Measurements from ENCODE around the gene RCAN1. TPM values are rescaled to one million over a fixed set of nuclear protein-coding genes. Genes with fewer than 3 reads are reported as not detected.

RCAN1 gene
- total RNA-seq, 5 donors from 2014 or later (not counting 1 experiment from before 2014, with no cell fraction given) = 5.2 to 8.2 (median 5.8) TPM

DNA sequence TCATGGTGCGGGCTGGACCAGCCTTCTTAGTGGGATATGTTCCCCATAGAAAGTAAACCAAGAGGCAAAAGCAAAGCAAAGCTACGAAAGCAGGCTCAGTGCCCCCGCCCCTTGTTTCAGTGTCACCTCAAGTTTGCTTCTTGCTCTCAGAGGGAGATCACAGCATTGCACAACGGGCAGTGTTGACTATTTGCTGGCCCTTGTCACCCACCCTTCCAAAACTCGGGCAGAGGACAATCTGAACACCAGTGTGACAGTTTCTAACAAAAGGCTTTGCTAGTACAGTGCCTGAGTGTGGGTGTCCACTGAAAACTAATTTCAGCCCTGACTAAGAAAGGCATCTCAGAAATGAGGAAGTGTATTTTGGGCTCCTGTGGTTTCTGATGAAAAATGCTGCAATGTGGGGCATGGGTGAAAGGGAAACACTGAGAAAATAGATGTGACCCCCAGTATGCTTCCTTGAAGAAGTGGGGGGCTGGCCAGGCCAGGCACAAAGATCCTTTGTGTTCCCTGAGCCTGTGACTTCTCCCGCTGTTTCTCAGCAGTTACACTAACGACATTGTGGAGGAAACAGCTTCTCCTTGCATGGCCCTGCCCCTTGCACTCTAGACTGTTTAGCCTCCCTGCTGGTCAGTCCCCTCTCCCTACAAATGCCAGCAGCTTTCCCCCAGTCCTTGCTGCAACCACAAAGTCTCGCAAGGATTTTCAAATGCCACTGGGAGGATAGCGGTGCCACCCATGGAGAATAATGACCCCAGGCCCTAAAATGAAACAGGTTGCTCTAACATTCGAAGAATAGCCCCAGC lies 69.6 kb downstream of the RCAN1 start:
- Mint-ChIP-seq H3K36me3 (peaks cover 20% of the 10 kb centered on the region), H3K27ac (no peak overlapping the region), H3K4me1 (peaks cover 4 to 6% (median 4%) of the 10 kb centered on the region in 3 donors), H3K27me3 (no peaks in the 10 kb centered on the region), H3K4me3 (no peak overlapping the region), H3K9me3 (peaks cover 0 to 4% (median 4%) of the 10 kb centered on the region in 3 donors)
- Histone ChIP-seq H3K36me3 (ENCODE audit: control insufficient read depth in 2 of 2, extremely low read depth in 1 of 2, insufficient read depth in 1 of 2, low read length in 1 of 2) (no peaks in the 10 kb centered on the region), H3K27me3 (replicated peaks in 1 of 2; ENCODE audit: control insufficient read depth in 2 of 2, extremely low read depth in 1 of 2, insufficient read depth in 2 of 2, low read length in 1 of 2) (no peaks in the 10 kb centered on the region), H3K9me3 (no peaks in the 10 kb centered on the region), H3K4me3 (ENCODE audit: control insufficient read depth in 1 of 2, extremely low read depth in 1 of 2, low read length in 1 of 2) (no peak overlapping the region), H3K27ac (ENCODE audit: low read length) (no peak overlapping the region), H3K4me1 (ENCODE audit: control insufficient read depth in 1 of 2, extremely low read depth in 1 of 2, insufficient read depth in 2 of 2, low read length in 2 of 2) (no peaks in the 10 kb centered on the region)
- ATAC-seq (replicated peaks in 1 of 4) (no peak), DNase-seq (peak in 1 of 35 experiments; percentile 5)
- ChIA-PET POLR2A (no interaction called here), CTCF (no interaction called here)
- WGBS (ENCODE audit: insufficient coverage) = 83% methylated on average over 6 of the region's 10 CpGs

DNA sequence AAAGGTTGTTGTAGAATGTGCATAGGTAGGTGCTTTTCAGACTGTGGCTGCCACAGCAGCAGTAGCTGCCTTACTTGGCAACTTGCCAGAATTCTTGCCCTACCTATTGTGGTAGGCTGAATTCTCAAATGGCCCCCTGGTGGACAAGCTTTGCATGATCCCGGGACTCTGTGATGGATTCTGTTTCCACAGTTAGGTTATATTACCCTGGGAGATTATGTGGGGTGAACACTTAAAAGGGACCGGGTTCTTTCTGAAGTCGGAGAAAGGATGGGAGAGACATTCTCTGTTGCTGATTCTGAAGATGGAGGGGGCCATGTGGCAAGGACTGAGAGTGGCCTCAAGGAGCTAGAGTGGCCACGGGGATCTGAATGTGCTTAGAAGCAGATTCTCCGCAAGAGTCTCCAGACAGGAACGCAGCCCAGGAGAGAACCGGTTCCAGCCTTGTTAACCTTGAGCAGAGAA lies 70.8 kb downstream of the RCAN1 start:
- H3K4me1 Mint-ChIP-seq = peaks cover 4 to 6% (median 4%) of the 10 kb centered on the region in 3 donors
- no peak overlapping the region for H3K27ac Mint-ChIP-seq
- Histone ChIP-seq H3K36me3 (ENCODE audit: control insufficient read depth in 2 of 2, extremely low read depth in 1 of 2, insufficient read depth in 1 of 2, low read length in 1 of 2) (no peaks in the 10 kb centered on the region), H3K4me3 (ENCODE audit: control insufficient read depth in 1 of 2, extremely low read depth in 1 of 2, low read length in 1 of 2) (no peak overlapping the region), H3K27me3 (replicated peaks in 1 of 2; ENCODE audit: control insufficient read depth in 2 of 2, extremely low read depth in 1 of 2, insufficient read depth in 2 of 2, low read length in 1 of 2) (no peaks in the 10 kb centered on the region), H3K27ac (ENCODE audit: low read length) (no peak overlapping the region), H3K9me3 (no peaks in the 10 kb centered on the region), H3K4me1 (ENCODE audit: control insufficient read depth in 1 of 2, extremely low read depth in 1 of 2, insufficient read depth in 2 of 2, low read length in 2 of 2) (no peaks in the 10 kb centered on the region)
- ATAC-seq (replicated peaks in 1 of 4) (no peak), DNase-seq (peak in 24 of 35 experiments; percentile 2 to 64 (median 18))
- POLR2A ChIA-PET = interaction anchor here in 1 of 2 donors (0.5 kb wide), 1 partner anchor 1396 kb away, joined by 5 read pairs; no protein-coding TSS in a partner anchor
- H3K4me3 Mint-ChIP-seq = no peak overlapping the region
- peaks cover 0 to 4% (median 4%) of the 10 kb centered on the region in 3 donors for H3K9me3 Mint-ChIP-seq
- CTCF ChIA-PET = no interaction called here
- 90% methylated on average over 7 of the region's 7 CpGs for WGBS (ENCODE audit: insufficient coverage)
- H3K36me3 Mint-ChIP-seq = peaks cover 16% of the 10 kb centered on the region
- no peaks in the 10 kb centered on the region for H3K27me3 Mint-ChIP-seq

DNA sequence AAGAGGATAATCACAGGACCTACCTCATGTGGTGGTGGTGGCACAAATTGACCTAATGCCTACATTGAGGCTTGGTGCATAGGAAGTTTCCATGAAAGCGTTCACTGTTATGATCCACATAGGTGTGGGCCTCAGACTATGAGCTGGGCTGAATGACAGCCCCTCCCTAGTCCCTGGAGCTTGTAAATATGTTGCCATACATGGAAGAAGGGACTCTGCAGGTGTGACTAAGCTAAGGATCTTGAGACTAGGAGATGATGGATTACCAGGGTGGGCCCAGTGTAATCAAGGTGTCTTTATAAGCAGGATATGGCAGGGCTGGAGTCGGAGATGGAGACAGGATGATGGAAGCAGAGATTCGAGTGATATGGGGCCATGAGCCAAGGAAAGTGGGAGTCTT lies 71.9 kb downstream of the RCAN1 start:
- Histone ChIP-seq H3K4me1 (ENCODE audit: control insufficient read depth in 1 of 2, extremely low read depth in 1 of 2, insufficient read depth in 2 of 2, low read length in 2 of 2) (no peaks in the 10 kb centered on the region), H3K27me3 (replicated peaks in 1 of 2; ENCODE audit: control insufficient read depth in 2 of 2, extremely low read depth in 1 of 2, insufficient read depth in 2 of 2, low read length in 1 of 2) (no peaks in the 10 kb centered on the region), H3K27ac (ENCODE audit: low read length) (no peak overlapping the region), H3K36me3 (ENCODE audit: control insufficient read depth in 2 of 2, extremely low read depth in 1 of 2, insufficient read depth in 1 of 2, low read length in 1 of 2) (no peaks in the 10 kb centered on the region), H3K4me3 (ENCODE audit: control insufficient read depth in 1 of 2, extremely low read depth in 1 of 2, low read length in 1 of 2) (no peak overlapping the region), H3K9me3 (no peaks in the 10 kb centered on the region)
- Mint-ChIP-seq H3K4me1 (peaks cover 4 to 6% (median 4%) of the 10 kb centered on the region in 3 donors), H3K27ac (no peak overlapping the region), H3K9me3 (peaks cover 0 to 4% (median 4%) of the 10 kb centered on the region in 3 donors), H3K36me3 (peaks cover 12% of the 10 kb centered on the region), H3K4me3 (no peak overlapping the region), H3K27me3 (no peaks in the 10 kb centered on the region)
- WGBS (ENCODE audit: insufficient coverage) = 97% methylated on average over 3 of the region's 3 CpGs
- no peak for DNase-seq
- ChIA-PET POLR2A (no interaction called here), CTCF (no interaction called here)
- no peak for ATAC-seq (replicated peaks in 1 of 4)

DNA sequence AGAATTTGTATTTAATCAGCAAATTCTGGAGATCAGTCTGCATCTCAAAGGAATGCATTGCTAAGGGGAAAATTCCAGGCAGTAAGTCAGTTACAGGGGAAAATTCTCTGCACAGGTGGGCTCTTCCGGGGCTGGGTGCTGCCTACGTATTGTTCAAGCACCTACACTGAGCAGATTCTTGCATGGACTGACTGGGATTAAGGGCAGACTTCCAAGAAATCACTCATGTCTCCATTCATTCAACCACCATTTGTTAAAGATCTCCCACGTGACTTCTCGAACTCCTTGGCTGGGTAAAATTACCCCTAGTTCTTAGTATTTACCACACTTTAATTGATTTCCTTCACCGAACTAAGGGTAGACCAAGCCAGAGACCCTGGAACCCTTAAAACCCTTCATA lies 74.7 kb downstream of the RCAN1 start:
- Histone ChIP-seq H3K27ac (ENCODE audit: low read length) (no peak overlapping the region), H3K4me1 (ENCODE audit: control insufficient read depth in 1 of 2, extremely low read depth in 1 of 2, insufficient read depth in 2 of 2, low read length in 2 of 2) (no peaks in the 10 kb centered on the region), H3K36me3 (ENCODE audit: control insufficient read depth in 2 of 2, extremely low read depth in 1 of 2, insufficient read depth in 1 of 2, low read length in 1 of 2) (no peaks in the 10 kb centered on the region), H3K9me3 (no peaks in the 10 kb centered on the region), H3K4me3 (ENCODE audit: control insufficient read depth in 1 of 2, extremely low read depth in 1 of 2, low read length in 1 of 2) (no peak overlapping the region), H3K27me3 (replicated peaks in 1 of 2; ENCODE audit: control insufficient read depth in 2 of 2, extremely low read depth in 1 of 2, insufficient read depth in 2 of 2, low read length in 1 of 2) (no peaks in the 10 kb centered on the region)
- H3K4me1 Mint-ChIP-seq = no peaks in the 10 kb centered on the region
- ATAC-seq (replicated peaks in 1 of 4) (no peak), DNase-seq (no peak)
- H3K9me3 Mint-ChIP-seq = peaks cover 0 to 4% (median 4%) of the 10 kb centered on the region in 3 donors
- H3K36me3 Mint-ChIP-seq = peaks cover 16% of the 10 kb centered on the region
- 80% methylated on average over 4 of the region's 5 CpGs for WGBS (ENCODE audit: insufficient coverage)
- CTCF ChIA-PET = no interaction called here
- no peak overlapping the region for H3K27ac Mint-ChIP-seq
- POLR2A ChIA-PET = no interaction called here
- no peaks in the 10 kb centered on the region for H3K27me3 Mint-ChIP-seq
- H3K4me3 Mint-ChIP-seq = no peak overlapping the region

DNA sequence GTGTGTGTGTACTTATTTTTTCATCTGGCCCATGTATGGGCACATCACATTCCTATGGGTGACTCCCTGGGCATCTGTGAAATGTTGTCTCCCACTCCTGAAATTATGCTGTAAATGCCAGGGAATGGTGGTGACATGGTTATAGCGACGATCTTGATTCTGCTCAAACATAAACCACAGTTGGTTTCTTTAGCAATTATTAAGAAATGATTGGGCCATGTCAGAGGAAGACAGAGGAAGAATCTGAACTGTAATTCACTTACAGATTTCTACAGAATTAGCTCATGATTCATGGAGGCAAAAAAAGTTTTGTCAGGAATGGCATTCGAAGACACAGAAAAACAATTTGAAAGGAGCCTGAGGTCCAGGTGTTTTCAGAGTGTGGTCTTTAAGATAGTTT lies 77.1 kb downstream of the RCAN1 start:
- no CpG with 5 or more reads among the region's 3 CpGs for WGBS (ENCODE audit: insufficient coverage)
- no peak for ATAC-seq (replicated peaks in 1 of 4)
- peaks cover 0 to 2% (median 0%) of the 10 kb centered on the region in 3 donors for H3K4me1 Mint-ChIP-seq

DNA sequence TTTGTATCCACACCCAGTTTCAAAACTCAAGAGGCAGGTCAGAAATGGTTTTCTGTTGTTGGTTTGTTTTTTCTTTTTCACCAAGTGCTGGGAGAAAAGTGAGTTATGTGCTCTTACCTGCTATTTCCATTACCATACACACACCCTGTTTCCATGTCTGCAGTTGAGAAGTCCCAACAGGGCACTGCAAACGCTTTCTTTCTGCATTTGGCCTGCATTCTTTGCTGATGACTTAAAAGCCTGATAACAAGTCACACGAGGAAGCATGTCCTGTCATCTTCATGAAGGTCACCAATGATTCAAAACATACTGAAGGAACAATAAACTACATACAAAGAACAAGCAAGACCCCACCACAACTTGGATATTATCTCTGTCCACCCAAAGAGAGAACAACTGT lies 78.1 kb downstream of the RCAN1 start:
- H3K36me3 Mint-ChIP-seq = peaks cover 6% of the 10 kb centered on the region
- H3K4me1 Mint-ChIP-seq = peaks cover 0 to 2% (median 0%) of the 10 kb centered on the region in 3 donors
- H3K27me3 ChIP-seq (replicated peaks in 1 of 2; ENCODE audit: control insufficient read depth in 2 of 2, extremely low read depth in 1 of 2, insufficient read depth in 2 of 2, low read length in 1 of 2) = no peaks in the 10 kb centered on the region
- H3K27ac Mint-ChIP-seq = no peak overlapping the region
- no peak for DNase-seq
- ATAC-seq (replicated peaks in 1 of 4) = no peak
- 71% methylated on average over 2 of the region's 2 CpGs for WGBS (ENCODE audit: insufficient coverage)
- H3K27me3 Mint-ChIP-seq = no peaks in the 10 kb centered on the region
- H3K36me3 ChIP-seq (ENCODE audit: control insufficient read depth in 2 of 2, extremely low read depth in 1 of 2, insufficient read depth in 1 of 2, low read length in 1 of 2) = no peaks in the 10 kb centered on the region
- H3K4me1 ChIP-seq (ENCODE audit: control insufficient read depth in 1 of 2, extremely low read depth in 1 of 2, insufficient read depth in 2 of 2, low read length in 2 of 2) = peaks cover 0 to 7% of the 10 kb centered on the region in 2 experiments
- no peak overlapping the region for H3K4me3 ChIP-seq (ENCODE audit: control insufficient read depth in 1 of 2, extremely low read depth in 1 of 2, low read length in 1 of 2)
- H3K4me3 Mint-ChIP-seq = no peak overlapping the region
- H3K9me3 ChIP-seq = no peaks in the 10 kb centered on the region
- ChIA-PET CTCF (no interaction called here), POLR2A (no interaction called here)
- no peaks in the 10 kb centered on the region for H3K9me3 Mint-ChIP-seq
- H3K27ac ChIP-seq (ENCODE audit: low read length) = no peak overlapping the region

More for the DNA sequence above, 77.1 kb downstream of the RCAN1 start:
- Histone ChIP-seq H3K36me3 (ENCODE audit: control insufficient read depth in 2 of 2, extremely low read depth in 1 of 2, insufficient read depth in 1 of 2, low read length in 1 of 2) (no peaks in the 10 kb centered on the region), H3K9me3 (no peaks in the 10 kb centered on the region), H3K27ac (ENCODE audit: low read length) (no peak overlapping the region), H3K4me1 (ENCODE audit: control insufficient read depth in 1 of 2, extremely low read depth in 1 of 2, insufficient read depth in 2 of 2, low read length in 2 of 2) (peaks cover 0 to 7% of the 10 kb centered on the region in 2 experiments), H3K4me3 (ENCODE audit: control insufficient read depth in 1 of 2, extremely low read depth in 1 of 2, low read length in 1 of 2) (no peak overlapping the region), H3K27me3 (replicated peaks in 1 of 2; ENCODE audit: control insufficient read depth in 2 of 2, extremely low read depth in 1 of 2, insufficient read depth in 2 of 2, low read length in 1 of 2) (no peaks in the 10 kb centered on the region)
- H3K36me3 Mint-ChIP-seq = peaks cover 15% of the 10 kb centered on the region
- DNase-seq = no peak
- peaks cover 0 to under 1% (median 0%) of the 10 kb centered on the region in 3 donors for H3K9me3 Mint-ChIP-seq
- ChIA-PET CTCF (no interaction called here), POLR2A (no interaction called here)
- H3K27ac Mint-ChIP-seq = no peak overlapping the region
- no peaks in the 10 kb centered on the region for H3K27me3 Mint-ChIP-seq
- H3K4me3 Mint-ChIP-seq = no peak overlapping the region
